Left lung (tissue), 10 donors: ENCODE measurements around the gene NRN1. TPM values are rescaled to one million over a fixed set of nuclear protein-coding genes. Genes with fewer than 3 reads are reported as not detected.
A peak's percentile ranks its signal among the peaks of the same experiment; 100 is the strongest.
"Not testable (repeated sequence)": the region's sequence is repeated elsewhere in the genome, so short reads cannot be mapped to it uniquely, and the experiment has no call there.

Source experiments
- ATAC-seq: fragments of 200-7000 bp; cut with Tn5 transposase; one replicate; pipeline ENCODE4 v1.9.1; 2020; ENCODE audit warnings: moderate library complexity
- DNase-seq, 4 donors: peaks; one replicate each; pipeline ENCODE4 v3.0.0-alpha.2; 2013 to 2020
- H3K27ac ChIP-seq, 2 donors: fragments of 200-600 bp; sonication (generic) in 1 of 2; one replicate each; pipeline versions ENCODE4 v1.5.0 to v1.8.0; 2020 to 2021
- H3K27me3 ChIP-seq, 2 donors: fragments of 200-600 bp; sonication (generic) in 1 of 2; one replicate each; pipeline versions ENCODE4 v1.5.0 to v1.8.0; 2020 to 2021
- H3K36me3 ChIP-seq, 2 donors: fragments of 200-600 bp; sonication (generic) in 1 of 2; one replicate each; pipeline versions ENCODE4 v1.5.0 to v1.8.0; 2020 to 2021
- H3K4me1 ChIP-seq, 2 donors: fragments of 200-600 bp; one replicate each; pipeline ENCODE4 v1.8.0; 2021
- H3K4me3 ChIP-seq, 2 donors: fragments of 200-600 bp; sonication (generic) in 1 of 2; one replicate each; pipeline versions ENCODE4 v1.5.0 to v1.8.0; 2020 to 2021; ENCODE audit warnings: mild to moderate bottlenecking in 1 of 2
- H3K9me3 ChIP-seq, 2 donors: fragments of 200-600 bp; sonication (generic) in 1 of 2; one replicate each; pipeline versions ENCODE4 v1.5.0 to v1.8.0; 2020 to 2021
- intact Hi-C, 2 donors: fragments of 100-400 bp; cut with DNase I; formaldehyde crosslinking; loops; one replicate each; pipeline versions ENCODE4 v1.11.2 to v1.14.2; 2022
- polyA plus RNA-seq, 6 donors: library from polyadenylated mRNA; unstranded; fragments of 120-200 nt; gene quantifications; one replicate each; pipeline ENCODE4 v1.2.1, GENCODE V29; 2013; ENCODE audit not compliant: insufficient read length in 6 of 6
- total RNA-seq, 2 donors: library from RNA; stranded (reverse); fragmentation: NEBNext Ultra II Directional; extraction: Animal tissue kit (Norgen Biotek cat#: 25700); gene quantifications; one replicate each; pipeline ENCODE4 v1.2.1, GENCODE V29; 2021
- TF ChIP-seq, protein P1 (sequence below), 2 donors: fragments of 200-600 bp; sonication (generic) in 1 of 2; IDR thresholded peaks; one replicate each; pipeline versions ENCODE4 v1.5.0 to v1.8.0; 2021; ENCODE audit warnings: antibody characterized with exemption in 2 of 2
- donor health status: DM: no; HTN: yes; CAD: no.
- donor health status: DM: no; HTN: no; CAD: no.

The NRN1 gene
- total and polyA plus RNA-seq, 8 donors: 6.5 to 12.9 (median 9.9) TPM

DNA sequence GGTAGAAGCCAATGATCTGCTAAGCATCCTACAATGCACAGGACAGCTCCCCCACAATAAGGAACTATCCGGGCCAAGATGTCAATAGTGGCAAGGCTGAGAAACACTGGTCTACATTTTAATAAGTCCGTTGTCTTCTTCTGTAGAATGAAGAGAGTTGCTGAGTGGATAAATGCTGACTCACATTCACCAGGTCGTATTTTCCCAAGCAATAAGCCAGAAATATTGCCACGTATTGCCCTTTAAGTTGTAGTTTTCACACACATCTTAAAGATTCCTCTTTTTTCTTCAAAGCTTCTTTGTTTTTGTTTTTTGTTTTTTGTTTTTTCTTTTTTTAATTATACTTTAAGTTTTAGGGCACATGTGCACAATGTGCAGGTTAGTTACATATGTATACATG, 30.5 kb upstream of the NRN1 start:
- no peak overlapping the region for H3K4me3 ChIP-seq
- no peaks in the 10 kb centered on the region for H3K36me3 ChIP-seq
- no peak overlapping the region for H3K27ac ChIP-seq
- H3K9me3 ChIP-seq: no peaks in the 10 kb centered on the region
- TF ChIP-seq, protein P1, sequence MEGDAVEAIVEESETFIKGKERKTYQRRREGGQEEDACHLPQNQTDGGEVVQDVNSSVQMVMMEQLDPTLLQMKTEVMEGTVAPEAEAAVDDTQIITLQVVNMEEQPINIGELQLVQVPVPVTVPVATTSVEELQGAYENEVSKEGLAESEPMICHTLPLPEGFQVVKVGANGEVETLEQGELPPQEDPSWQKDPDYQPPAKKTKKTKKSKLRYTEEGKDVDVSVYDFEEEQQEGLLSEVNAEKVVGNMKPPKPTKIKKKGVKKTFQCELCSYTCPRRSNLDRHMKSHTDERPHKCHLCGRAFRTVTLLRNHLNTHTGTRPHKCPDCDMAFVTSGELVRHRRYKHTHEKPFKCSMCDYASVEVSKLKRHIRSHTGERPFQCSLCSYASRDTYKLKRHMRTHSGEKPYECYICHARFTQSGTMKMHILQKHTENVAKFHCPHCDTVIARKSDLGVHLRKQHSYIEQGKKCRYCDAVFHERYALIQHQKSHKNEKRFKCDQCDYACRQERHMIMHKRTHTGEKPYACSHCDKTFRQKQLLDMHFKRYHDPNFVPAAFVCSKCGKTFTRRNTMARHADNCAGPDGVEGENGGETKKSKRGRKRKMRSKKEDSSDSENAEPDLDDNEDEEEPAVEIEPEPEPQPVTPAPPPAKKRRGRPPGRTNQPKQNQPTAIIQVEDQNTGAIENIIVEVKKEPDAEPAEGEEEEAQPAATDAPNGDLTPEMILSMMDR (IDR thresholded peaks at IDR 0.05): no peak
- ATAC-seq (no peak), DNase-seq (no peak)
- no peaks in the 10 kb centered on the region for H3K4me1 ChIP-seq
- peaks cover 0 to 4% of the 10 kb centered on the region in 2 donors for H3K27me3 ChIP-seq
- intact Hi-C loops: no loop called here

GRCh38 chr6:6033858-6034257, 27.1 kb upstream of the NRN1 start:
- H3K4me1 ChIP-seq: no peaks in the 10 kb centered on the region
- intact Hi-C loops: no loop called here
- no peak overlapping the region for H3K27ac ChIP-seq
- no peaks in the 10 kb centered on the region for H3K9me3 ChIP-seq
- no peak for DNase-seq
- H3K4me3 ChIP-seq: no peak overlapping the region
- no peaks in the 10 kb centered on the region for H3K27me3 ChIP-seq
- no peak for ATAC-seq
- H3K36me3 ChIP-seq: no peaks in the 10 kb centered on the region
- TF ChIP-seq, protein P1 (IDR thresholded peaks at IDR 0.05): no peak

DNA sequence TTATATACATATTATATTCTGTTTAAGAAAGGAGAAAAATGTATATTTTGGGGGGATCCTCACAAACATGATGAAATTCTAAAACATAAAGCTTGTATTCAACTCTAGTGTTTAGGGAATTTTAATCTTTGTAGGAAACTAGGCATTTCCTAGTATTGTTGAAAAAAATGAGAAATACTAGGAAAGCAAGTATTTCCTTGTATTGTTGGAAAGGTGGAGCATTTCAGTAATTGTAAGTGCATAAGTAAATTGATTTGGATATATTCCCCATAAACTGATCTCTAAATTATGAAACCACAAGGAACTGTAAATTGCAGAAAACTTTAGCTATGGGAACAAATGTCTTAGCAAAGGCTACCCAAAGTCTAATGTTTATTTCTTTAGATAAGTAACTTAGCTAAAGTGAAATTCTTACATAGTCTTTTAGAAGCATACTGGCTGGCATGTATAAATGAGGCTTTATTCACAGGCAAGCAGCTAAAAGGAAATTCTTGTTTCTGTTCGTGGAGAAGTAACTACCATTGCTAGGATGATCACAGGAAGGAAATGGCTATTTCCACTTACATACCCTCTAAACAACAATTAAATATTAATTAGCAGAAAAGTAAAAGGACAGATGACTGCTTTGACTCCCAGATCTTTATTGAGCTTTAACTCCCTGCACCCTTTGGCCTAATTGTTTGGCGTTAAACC, 19.9 kb upstream of the NRN1 start:
- Histone ChIP-seq H3K4me1 (no peaks in the 10 kb centered on the region), H3K36me3 (no peaks in the 10 kb centered on the region), H3K27ac (peak overlapping the region in 1 of 2 donors; percentile 41), H3K27me3 (peaks cover 0 to 18% of the 10 kb centered on the region in 2 donors), H3K4me3 (no peak overlapping the region), H3K9me3 (no peaks in the 10 kb centered on the region)
- ATAC-seq (no peak), DNase-seq (no peak)
- TF ChIP-seq, protein P1 (IDR thresholded peaks at IDR 0.05): no peak
- intact Hi-C loops: no loop called here

DNA sequence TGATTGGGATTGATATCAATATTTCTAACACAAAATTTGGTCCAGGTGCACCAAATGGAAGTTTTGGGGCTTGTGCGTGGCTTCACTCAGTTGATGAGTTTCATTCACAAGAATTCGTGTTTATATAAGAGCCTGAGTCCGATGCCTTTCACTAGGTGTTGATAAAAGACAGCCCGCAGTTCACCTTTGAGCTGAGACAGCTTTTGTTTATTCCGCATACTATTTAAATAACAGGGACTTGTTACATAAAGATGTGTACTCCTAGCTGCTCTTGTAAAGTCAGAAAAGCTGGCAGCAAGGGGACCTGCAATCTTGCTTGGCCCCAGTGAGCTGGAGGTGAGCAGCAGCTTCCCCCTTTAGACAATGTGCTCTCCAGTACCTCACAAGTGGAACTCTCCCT, 19.0 kb upstream of the NRN1 start:
- no peak for ATAC-seq
- TF ChIP-seq, protein P1 (IDR thresholded peaks at IDR 0.05): no peak
- Histone ChIP-seq H3K9me3 (no peaks in the 10 kb centered on the region), H3K4me3 (no peak overlapping the region), H3K4me1 (no peaks in the 10 kb centered on the region), H3K27ac (no peak overlapping the region), H3K27me3 (peaks cover 0 to 18% of the 10 kb centered on the region in 2 donors), H3K36me3 (no peaks in the 10 kb centered on the region)
- intact Hi-C loops: no loop called here
- no peak for DNase-seq

DNA sequence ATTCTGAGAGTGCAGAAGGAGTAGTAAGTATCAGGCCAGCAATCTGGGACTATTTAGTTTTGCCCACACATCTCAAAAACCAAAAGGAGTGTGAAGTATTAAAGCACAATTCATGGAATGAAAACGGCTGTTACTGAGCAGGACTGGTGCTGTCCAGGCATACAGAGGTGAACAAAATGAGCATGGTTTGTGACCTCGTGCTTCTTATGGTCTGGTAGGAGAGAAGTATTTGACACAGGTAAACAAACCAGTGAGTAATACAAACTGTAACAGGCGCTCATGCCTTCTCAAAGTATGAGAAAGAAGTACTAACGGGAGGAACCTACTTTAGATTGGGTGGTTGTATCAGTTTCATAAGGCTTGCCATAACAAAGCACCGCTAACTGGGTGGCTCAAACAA, 17.5 kb upstream of the NRN1 start:
- Histone ChIP-seq H3K27me3 (peaks cover 0 to 27% of the 10 kb centered on the region in 2 donors), H3K4me3 (no peak overlapping the region), H3K27ac (no peak overlapping the region), H3K36me3 (no peaks in the 10 kb centered on the region), H3K9me3 (no peaks in the 10 kb centered on the region), H3K4me1 (no peaks in the 10 kb centered on the region)
- DNase-seq (no peak), ATAC-seq (no peak)
- TF ChIP-seq, protein P1 (IDR thresholded peaks at IDR 0.05): no peak
- intact Hi-C loops: no loop called here

GRCh38 chr6:6022841-6023240, 16.1 kb upstream of the NRN1 start:
- ATAC-seq, H3K4me3 ChIP-seq, H3K9me3 ChIP-seq, intact Hi-C loops, H3K4me1 ChIP-seq, DNase-seq, H3K36me3 ChIP-seq, H3K27ac ChIP-seq: not testable (repeated sequence)
- H3K27me3 ChIP-seq: peaks cover 0 to 40% of the 10 kb centered on the region in 2 donors
